ENCODE measurements around the gene MCM5. TPM values are rescaled to one million over a fixed set of nuclear protein-coding genes. Genes with fewer than 3 reads are reported as not detected.

MCM5 gene
- total RNA-seq, 1 experiment from 2014 or later: 274 TPM

DNA sequence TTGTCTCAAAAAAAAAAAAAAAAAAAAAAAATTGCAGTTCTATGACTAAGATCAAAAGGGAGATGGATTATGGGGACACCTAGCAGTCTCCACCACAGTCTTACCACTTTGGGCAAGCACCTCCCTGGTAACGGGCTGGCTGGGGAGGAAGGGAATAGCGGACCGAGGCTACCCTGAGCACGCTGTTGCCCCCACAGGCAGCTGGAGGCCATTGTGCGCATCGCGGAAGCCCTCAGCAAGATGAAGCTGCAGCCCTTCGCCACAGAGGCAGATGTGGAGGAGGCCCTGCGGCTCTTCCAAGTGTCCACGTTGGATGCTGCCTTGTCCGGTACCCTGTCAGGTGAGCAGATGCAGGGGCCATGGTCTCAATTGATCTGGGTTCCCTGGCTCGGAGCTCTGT is 21.2 kb downstream of the MCM5 start:
- Mint-ChIP-seq H3K4me3 (no peak overlapping the region), H3K27ac (no peak overlapping the region)
- no CpG with 5 or more reads among the region's 12 CpGs for WGBS (ENCODE audit: extremely low coverage, insufficient read length, low lambda C conversion rate)

More for the DNA sequence above, 21.2 kb downstream of the MCM5 start:
- no peak overlapping the region for H4K5ac ChIP-seq (ENCODE audit: insufficient read length, low read depth, low read length)
- no peaks in the 10 kb centered on the region; the same call in 1 of the 2 replicates for H3K79me2 ChIP-seq (ENCODE audit: insufficient read depth, low read length)
- Mint-ChIP-seq H3K9me3 (no peaks in the 10 kb centered on the region), H3K36me3 (ENCODE audit: insufficient read depth in 1 of 3, low read depth in 3 of 3) (peaks cover 62 to 97% (median 92%) of the 10 kb centered on the region in 3 experiments; a peak in 6 of 7 replicates), H3K27me3 (ENCODE audit: low read depth) (no peaks in the 10 kb centered on the region), H3K4me1 (peaks cover 24 to 29% of the 10 kb centered on the region in 2 experiments)
- H3K27ac ChIP-seq (ENCODE audit: insufficient read length, low read depth, low read length): no peak overlapping the region
- H4K8ac ChIP-seq (replicated peaks; ENCODE audit: insufficient read length, low read depth, low read length): no peak overlapping the region
- no peak overlapping the region for H3K14ac ChIP-seq (ENCODE audit: insufficient read depth, low read length)
- H3K9me3 ChIP-seq (ENCODE audit: control insufficient read depth, low read depth, low read length): no peaks in the 10 kb centered on the region
- no peaks in the 10 kb centered on the region for H3K23me2 ChIP-seq (ENCODE audit: insufficient read length, low read depth, low read length, poor library complexity, severe bottlenecking)
- H2BK20ac ChIP-seq (ENCODE audit: low read depth, low read length, poor library complexity, severe bottlenecking): no peak overlapping the region
- H2BK12ac ChIP-seq (ENCODE audit: insufficient read length, low read depth, low read length): no peak overlapping the region
- DNase-seq: peak; percentile 51
- H4K91ac ChIP-seq (ENCODE audit: insufficient read length, low read depth, low read length): no peak overlapping the region
- H3K9ac ChIP-seq (ENCODE audit: extremely low read depth, insufficient read length, low read length): no peak overlapping the region
- H2AK5ac ChIP-seq (ENCODE audit: insufficient read length, low read length): no peak overlapping the region
- H3K4me2 ChIP-seq (ENCODE audit: insufficient read depth, insufficient read length, low read length): no peak overlapping the region
- no peaks in the 10 kb centered on the region for H3K4me1 ChIP-seq (ENCODE audit: insufficient read depth, low read length)
- H3K4ac ChIP-seq (ENCODE audit: low read depth, low read length): no peak overlapping the region
- TF ChIP-seq, protein P1, sequence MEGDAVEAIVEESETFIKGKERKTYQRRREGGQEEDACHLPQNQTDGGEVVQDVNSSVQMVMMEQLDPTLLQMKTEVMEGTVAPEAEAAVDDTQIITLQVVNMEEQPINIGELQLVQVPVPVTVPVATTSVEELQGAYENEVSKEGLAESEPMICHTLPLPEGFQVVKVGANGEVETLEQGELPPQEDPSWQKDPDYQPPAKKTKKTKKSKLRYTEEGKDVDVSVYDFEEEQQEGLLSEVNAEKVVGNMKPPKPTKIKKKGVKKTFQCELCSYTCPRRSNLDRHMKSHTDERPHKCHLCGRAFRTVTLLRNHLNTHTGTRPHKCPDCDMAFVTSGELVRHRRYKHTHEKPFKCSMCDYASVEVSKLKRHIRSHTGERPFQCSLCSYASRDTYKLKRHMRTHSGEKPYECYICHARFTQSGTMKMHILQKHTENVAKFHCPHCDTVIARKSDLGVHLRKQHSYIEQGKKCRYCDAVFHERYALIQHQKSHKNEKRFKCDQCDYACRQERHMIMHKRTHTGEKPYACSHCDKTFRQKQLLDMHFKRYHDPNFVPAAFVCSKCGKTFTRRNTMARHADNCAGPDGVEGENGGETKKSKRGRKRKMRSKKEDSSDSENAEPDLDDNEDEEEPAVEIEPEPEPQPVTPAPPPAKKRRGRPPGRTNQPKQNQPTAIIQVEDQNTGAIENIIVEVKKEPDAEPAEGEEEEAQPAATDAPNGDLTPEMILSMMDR (conservative IDR thresholded peaks at IDR 0.05): peak; percentile 45; the same call in 2 of the 3 replicates
- no peak overlapping the region for H3K23ac ChIP-seq (ENCODE audit: insufficient read length, low read depth, low read length)
- H3T11ph ChIP-seq (ENCODE audit: low read length): no peak overlapping the region
- no peak overlapping the region for H2AFZ ChIP-seq (ENCODE audit: low read length)
- H3K27me3 ChIP-seq (ENCODE audit: insufficient read depth, low read length): no peaks in the 10 kb centered on the region
- no peak overlapping the region for H2BK15ac ChIP-seq (ENCODE audit: low read depth, low read length)
- H2BK120ac ChIP-seq (ENCODE audit: low read depth, low read length, poor library complexity, severe bottlenecking): no peak overlapping the region
- H3K18ac ChIP-seq (ENCODE audit: insufficient read length, low read depth, low read length): no peak overlapping the region
- no peak overlapping the region for H3K56ac ChIP-seq (ENCODE audit: insufficient read length, low read depth, low read length)
- H3K79me1 ChIP-seq (ENCODE audit: insufficient read depth, low read depth, low read length, poor library complexity, severe bottlenecking): no peaks in the 10 kb centered on the region
- H2BK5ac ChIP-seq (ENCODE audit: insufficient read length, low read length): no peak overlapping the region
- no peaks in the 10 kb centered on the region for H4K20me1 ChIP-seq (ENCODE audit: control insufficient read depth, insufficient read depth, insufficient read length)
